ENCODE measurements around the gene MRFAP1. TPM values are rescaled to one million over a fixed set of nuclear protein-coding genes. Genes with fewer than 3 reads are reported as not detected.

MRFAP1 gene
- total RNA-seq, 1 donor from 2014 or later, result 234 TPM

DNA sequence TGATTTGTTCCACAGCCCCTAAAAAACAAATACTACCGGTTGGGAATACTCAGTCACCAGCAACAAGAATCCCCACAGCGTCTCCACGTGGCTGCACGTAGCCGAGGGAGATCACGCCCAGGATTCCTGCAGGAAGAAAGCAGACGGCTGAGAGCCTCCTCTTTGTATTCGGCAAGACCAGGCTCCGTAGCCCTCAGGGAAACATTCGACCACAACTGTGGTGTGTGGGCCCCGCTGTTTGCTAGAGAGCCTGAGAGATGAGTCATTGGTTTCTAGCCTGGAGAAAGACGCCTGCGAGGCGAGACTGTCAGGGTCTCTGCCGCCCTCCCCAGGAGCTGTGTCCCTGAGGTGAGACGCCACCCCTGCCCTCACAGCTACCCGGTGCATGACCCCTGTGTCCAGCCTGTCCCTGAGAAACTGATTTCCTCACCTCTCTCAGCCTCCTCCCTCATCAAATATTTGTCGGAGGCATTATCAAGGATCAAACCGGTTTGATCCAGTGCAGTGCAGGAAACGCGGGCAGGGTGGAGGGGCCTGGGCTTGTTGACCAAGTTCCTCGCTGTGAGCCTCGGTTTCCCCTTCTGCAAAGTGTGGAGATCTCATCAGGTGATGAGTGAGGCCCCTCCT lies 48.5 kb downstream of the MRFAP1 start:
- DNase-seq (ENCODE audit: low spot score), result no peak

DNA sequence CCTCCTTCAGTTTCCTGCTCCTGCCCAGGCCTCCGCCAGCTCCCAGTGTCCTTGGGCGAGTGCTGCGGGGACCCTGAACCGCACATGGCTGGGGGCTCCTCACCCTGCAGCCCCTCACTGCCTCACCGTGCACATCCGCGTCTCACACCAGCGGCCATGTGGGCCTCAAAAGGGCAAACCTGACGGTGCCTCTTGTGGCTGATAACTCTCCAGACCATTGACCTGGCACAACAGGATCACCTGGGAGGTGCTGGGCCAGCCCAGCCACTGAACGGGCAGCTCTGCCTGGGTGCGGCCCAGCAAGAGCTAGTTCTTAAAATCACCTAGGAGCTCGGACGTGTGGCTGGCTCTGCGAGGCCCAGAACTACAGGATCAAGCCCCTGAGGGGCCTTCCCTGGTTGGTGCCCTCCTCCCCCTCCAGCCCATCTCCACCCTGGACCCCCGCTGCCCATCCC lies 49.0 kb downstream of the MRFAP1 start:
- DNase-seq (ENCODE audit: low spot score), result no peak

Other genes with a start within 250 kb of the MRFAP1 start
- gene PPP2R2C, start 168.1 kb upstream of the MRFAP1 start, total RNA-seq, result 1.1 TPM
- gene MAN2B2, start 65.5 kb upstream of the MRFAP1 start, total RNA-seq, result 33.1 TPM
- gene S100P, start 53.2 kb downstream of the MRFAP1 start, total RNA-seq, result 16.1 TPM
- gene MRFAP1L1, start 69.2 kb downstream of the MRFAP1 start, total RNA-seq, result 34.5 TPM
- gene BLOC1S4, start 75.5 kb downstream of the MRFAP1 start, total RNA-seq, result 14.2 TPM
- 33.4 TPM for gene KIAA0232, start 142.0 kb downstream of the MRFAP1 start, total RNA-seq